Activated gamma-delta T cell (primary cell): ENCODE data around the gene WDHD1.
"Not testable (repeated sequence)": the region's sequence is repeated elsewhere in the genome, so short reads cannot be mapped to it uniquely, and the experiment has no call there.

ENCODE experiments used
- DNase-seq: peaks from one replicate; lab custom pipeline; 2025; lab: John Stamatoyannopoulos, UW

The WDHD1 gene

DNA sequence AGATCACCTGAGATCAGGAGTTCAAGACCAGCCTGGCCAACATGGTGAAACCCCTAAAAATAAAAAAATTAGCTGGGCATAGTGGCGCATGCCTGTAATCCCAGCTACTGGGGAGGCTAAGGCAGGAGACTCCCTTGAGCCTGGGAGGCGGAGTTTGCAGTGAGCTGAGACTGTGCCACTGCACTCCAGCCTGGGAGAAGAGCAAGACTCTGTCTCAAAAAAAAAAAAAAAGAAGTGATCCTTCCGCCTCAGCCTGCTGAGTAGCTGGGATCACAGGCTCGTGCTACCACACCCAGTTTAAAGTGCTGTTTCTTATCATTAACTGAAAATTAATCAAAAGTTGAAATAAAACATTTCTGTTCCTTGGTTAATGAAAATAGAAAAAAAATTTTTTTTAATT is 117.9 kb downstream of the WDHD1 start:
- not testable (repeated sequence) for DNase-seq

- DNase-seq, result no peak
Measured at GRCh38 chr14:54908190-54908589, 118.7 kb downstream of the WDHD1 start.

- DNase-seq, result no peak
Measured at GRCh38 chr14:54906075-54906474, 120.8 kb downstream of the WDHD1 start.

DNA sequence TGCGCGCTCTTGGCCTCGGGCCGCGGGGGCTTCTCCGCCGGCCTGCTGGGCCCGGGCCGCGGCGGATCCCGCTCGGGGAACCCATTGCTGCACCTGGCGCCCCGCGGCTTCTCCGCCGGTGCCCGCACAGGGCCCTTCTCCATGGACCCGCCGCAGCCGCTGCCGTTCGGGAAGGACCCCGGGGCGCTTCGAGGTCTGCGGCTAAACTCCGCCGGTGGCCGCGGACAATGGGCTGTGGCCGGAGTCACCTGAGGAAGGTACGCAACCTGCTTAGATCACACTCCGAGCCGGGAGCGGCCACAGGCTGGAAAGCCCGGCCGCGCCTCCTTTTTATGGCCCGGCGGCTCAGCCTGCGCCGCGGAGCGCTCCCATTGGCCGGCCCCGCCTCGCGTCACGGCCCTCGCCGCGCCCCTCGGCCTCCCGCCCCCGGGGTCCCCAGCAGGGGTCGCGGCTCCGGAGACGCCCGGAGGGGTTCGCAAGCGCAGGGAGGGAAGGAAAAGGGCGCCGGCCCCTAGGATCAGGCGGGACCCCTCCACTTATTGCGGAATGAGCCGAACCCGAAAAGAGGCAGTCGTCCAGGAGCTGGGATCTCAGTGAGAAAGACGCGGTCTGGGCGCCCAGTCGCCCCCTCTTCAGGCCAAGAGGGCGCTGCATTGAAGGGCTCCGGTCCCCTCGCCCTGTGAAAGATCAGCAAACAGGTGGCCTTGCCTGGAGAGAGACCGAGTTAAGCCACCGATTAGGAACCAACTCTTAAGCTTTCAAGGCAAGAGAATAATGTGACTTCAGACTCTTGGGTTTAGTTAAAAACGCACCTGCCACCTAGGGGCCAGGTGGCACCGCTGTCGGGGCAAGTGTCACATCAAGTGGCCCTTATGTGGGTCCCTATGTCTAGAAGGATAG is 124.1 kb downstream of the WDHD1 start, which contains the start of gene GCH1:
Gene GCH1, minus strand, starts transcription at position 306 of the 900 bp plus-strand sequence. Its CDS starts 163 bp downstream, at position 143.
- DNase-seq, result peak; percentile 72

GRCh38 chr14:54902143-54902520 is 124.8 kb downstream of the WDHD1 start:
- DNase-seq, result peak; percentile 85

GRCh38 chr14:54901380-54902142 is 125.3 kb downstream of the WDHD1 start:
- DNase-seq, result no peak

DNA sequence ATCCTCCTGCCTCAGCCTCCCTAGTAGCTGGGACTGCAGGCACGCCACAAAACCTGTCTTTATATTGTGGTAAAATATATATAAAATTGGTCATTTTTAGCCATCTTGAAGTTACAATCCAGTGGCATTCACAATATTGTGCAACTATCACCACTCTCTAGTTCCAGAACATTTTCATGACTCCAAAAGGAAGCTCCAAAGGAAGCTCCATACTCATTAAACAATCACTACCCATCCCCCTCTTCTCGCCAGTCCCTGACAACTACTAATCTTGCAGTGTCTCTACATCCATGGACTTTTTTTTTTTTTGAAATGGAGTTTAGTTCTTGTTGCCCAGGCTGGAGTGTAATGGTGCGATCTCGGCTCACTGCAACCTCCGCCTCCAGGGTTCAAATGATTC is 127.3 kb downstream of the WDHD1 start:
- no peak for DNase-seq

GRCh38 chr14:54897809-54898555 is 128.9 kb downstream of the WDHD1 start:
- DNase-seq, result not testable (repeated sequence)

DNA sequence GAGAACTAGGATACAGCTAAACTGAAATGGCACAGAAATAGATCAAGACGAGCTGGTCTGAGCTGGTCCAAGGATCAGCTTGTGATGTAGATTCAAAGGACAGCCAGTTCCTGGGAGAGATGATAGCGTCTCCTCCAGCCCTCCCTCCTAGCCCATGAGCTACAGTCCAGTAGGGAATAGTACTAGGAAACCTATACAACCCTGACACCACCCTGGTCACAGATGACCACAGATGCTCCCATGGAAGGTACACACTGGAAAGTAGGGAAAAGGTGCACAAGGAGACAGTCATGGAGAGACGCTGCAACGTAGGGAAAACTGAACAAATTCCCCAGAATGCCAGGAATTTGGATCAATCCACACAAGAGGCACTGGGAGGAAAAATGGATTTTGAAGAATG is 131.2 kb downstream of the WDHD1 start:
- DNase-seq, result no peak

DNA sequence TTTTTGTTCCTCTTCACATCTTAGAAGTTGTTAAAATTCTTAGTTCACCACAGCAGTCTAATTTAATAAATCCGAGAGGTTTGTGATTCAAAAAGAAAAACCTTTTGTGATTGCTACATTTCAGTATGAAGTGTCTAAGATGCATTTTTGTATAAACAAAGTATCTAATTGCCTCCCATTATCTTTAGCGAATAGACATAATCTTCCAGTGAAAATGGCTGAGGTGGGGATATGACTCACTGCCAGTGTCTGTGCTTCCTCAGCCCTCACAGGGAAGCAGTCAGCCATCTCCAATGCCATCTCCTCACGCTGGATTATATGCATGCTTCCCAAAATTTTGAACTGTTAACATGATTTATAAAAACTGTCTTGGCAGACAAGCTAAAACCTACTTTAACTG is 131.9 kb downstream of the WDHD1 start:
- DNase-seq, result no peak

GRCh38 chr14:54893151-54893760 is 133.6 kb downstream of the WDHD1 start:
- DNase-seq, result no peak

- no peak for DNase-seq
Measured at GRCh38 chr14:54891471-54892245, 135.2 kb downstream of the WDHD1 start.

DNA sequence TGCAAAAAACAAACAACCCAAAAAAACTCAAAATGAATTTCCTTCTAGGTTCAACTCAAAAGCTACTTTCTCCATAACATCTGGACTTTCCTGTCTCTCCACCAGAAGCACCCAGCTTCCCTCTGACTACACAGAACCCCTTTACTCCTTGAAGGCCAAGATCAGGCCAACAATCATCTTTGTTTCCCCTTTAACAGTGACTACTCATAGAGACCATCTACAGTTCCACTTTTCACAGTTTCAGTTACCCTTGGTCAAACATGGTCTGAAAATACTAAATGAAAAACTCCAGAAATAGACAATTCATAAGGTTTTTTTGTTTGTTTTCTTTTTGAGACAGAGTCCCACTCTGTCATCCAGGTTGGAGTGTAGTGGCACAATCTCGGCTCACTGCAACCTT is 136.1 kb downstream of the WDHD1 start:
- DNase-seq, result no peak

DNA sequence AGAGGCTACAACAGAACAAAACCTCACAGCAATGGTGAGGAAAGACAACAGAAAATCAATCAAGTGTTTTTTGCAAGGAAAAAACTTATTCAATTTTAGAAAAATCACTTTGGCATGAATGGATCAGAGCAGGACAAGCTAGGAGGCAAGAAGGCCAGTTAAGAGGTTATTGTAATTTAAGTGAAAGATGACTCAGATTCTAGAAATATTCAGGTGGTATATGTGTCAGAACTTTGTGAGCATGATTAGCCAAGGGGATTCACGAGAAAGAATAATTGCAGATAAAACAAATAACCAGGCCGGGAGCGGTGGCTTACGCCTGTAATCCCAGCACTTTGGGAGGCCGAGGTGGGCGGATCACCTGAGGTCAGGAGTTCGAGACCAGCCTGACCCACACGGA is 137.0 kb downstream of the WDHD1 start:
- no peak for DNase-seq
